ENCODE results near the gene CCDC13. TPM values are rescaled to one million over a fixed set of nuclear protein-coding genes. Genes with fewer than 3 reads are reported as not detected.

Gene CCDC13
- polyA plus RNA-seq, 1 experiment = 0.18 TPM

DNA sequence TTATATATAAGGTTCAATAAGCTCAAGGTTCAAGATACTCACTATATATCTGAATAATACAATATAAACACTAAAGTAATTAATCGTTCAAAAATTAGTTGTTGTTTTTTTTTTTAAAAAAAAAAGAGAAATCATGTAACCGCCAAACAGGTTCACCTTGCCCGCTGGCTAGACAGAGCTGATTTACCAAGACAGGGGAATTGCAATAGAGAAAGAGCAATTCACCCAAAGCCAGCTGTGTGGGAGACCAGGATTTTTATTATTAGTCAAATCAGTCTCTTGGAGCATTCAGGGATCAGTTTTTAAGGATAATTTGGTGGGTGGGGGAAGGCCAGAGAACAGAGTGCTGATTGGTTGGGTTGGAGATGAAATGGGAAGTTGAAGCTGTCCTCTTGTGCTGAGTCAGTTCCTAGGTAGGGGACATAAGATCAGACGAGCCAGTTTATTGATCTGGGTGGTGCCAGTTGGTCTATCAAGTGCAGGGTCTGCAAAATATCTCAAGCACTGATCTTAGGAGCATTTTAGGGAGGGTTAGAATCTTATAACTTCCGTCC is 23.4 kb upstream of the CCDC13 start:
- TF ChIP-seq, protein P1, sequence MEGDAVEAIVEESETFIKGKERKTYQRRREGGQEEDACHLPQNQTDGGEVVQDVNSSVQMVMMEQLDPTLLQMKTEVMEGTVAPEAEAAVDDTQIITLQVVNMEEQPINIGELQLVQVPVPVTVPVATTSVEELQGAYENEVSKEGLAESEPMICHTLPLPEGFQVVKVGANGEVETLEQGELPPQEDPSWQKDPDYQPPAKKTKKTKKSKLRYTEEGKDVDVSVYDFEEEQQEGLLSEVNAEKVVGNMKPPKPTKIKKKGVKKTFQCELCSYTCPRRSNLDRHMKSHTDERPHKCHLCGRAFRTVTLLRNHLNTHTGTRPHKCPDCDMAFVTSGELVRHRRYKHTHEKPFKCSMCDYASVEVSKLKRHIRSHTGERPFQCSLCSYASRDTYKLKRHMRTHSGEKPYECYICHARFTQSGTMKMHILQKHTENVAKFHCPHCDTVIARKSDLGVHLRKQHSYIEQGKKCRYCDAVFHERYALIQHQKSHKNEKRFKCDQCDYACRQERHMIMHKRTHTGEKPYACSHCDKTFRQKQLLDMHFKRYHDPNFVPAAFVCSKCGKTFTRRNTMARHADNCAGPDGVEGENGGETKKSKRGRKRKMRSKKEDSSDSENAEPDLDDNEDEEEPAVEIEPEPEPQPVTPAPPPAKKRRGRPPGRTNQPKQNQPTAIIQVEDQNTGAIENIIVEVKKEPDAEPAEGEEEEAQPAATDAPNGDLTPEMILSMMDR (IDR thresholded peaks at IDR 0.05; ENCODE audit: insufficient read depth, low read depth, low read length) = no peak
- POLR2A ChIA-PET = no interaction called here
- no peak for DNase-seq (ENCODE audit: low read depth)
- Histone ChIP-seq H3K36me3 (ENCODE audit: control insufficient read depth, insufficient read depth, low read length) (no peaks in the 10 kb centered on the region), H3K4me3 (ENCODE audit: low read depth, low read length) (no peak overlapping the region), H3K27me3 (ENCODE audit: control insufficient read depth, insufficient read depth, low read length) (no peaks in the 10 kb centered on the region)
- CTCF ChIA-PET = interaction anchor here (1.0 to 2.7 kb wide), 3 partner anchors 17 to 51 kb away, joined by 3 to 10 read pairs (median 3); no protein-coding TSS in a partner anchor

DNA sequence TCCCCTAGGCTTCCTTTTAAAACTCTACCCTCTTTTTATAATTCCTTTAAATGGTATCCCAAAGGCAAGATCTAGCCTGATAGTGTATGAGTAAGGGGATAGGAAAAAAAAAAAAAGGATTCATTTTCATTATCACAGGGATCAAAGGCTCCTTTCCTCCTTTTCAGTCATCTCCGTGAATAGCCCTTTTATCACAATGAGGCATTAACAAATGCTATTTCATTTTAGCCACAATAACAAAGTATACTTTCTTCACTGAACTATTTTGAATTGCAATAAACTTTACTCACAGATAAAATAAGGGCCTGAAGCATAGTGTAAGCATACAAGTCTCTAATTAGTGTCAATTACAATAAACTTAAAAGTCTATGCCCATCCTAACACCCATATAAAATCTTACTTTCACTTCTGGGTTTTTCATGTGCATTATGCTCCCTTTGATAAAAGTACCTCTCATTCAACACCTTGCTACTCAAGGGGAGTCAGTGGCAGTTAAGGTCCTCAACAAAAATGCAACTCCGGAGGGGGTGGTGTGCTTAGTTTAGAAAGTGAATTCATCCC is 22.6 kb upstream of the CCDC13 start:
- DNase-seq (ENCODE audit: low read depth) = no peak
- H3K36me3 ChIP-seq (ENCODE audit: control insufficient read depth, insufficient read depth, low read length) = no peaks in the 10 kb centered on the region
- ChIA-PET CTCF (interaction anchor here (1.0 to 2.7 kb wide), 3 partner anchors 16 to 51 kb away, joined by 3 to 10 read pairs (median 3); no protein-coding TSS in a partner anchor), POLR2A (no interaction called here)
- no peak overlapping the region for H3K4me3 ChIP-seq (ENCODE audit: low read depth, low read length)
- TF ChIP-seq, protein P1 (IDR thresholded peaks at IDR 0.05; ENCODE audit: insufficient read depth, low read depth, low read length) = no peak
- no peaks in the 10 kb centered on the region for H3K27me3 ChIP-seq (ENCODE audit: control insufficient read depth, insufficient read depth, low read length)

DNA sequence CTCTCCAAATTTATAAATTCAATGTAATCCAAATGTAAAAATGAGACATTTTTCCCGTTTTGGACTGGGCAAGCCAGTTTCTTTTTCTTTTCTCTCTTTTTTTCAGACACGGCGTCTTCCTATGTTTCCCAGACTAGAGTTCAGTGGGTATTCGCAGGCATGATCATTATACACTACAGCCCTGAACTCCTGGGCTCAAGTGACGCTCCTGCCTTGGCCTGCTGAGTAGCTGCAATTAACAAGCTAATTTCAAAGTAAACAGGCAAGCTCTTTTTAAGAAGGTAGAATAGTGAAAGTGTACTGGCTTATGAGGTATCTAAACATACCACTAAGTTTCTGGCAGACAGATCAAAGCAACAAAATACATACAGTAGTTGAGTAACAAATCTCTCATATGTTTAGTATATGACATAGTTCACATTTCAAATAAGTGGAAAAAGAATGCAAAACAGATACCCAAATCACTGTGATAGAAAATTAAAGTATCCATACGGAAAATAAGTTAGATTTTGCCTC is 17.7 kb upstream of the CCDC13 start:
- Histone ChIP-seq H3K36me3 (ENCODE audit: control insufficient read depth, insufficient read depth, low read length) (no peaks in the 10 kb centered on the region), H3K4me3 (ENCODE audit: low read depth, low read length) (no peak overlapping the region), H3K27me3 (ENCODE audit: control insufficient read depth, insufficient read depth, low read length) (no peaks in the 10 kb centered on the region)
- ChIA-PET POLR2A (no interaction called here), CTCF (interaction anchor here (1.3 to 2.0 kb wide), 2 partner anchors 10 to 11 kb away, joined by 4 to 5 read pairs; no protein-coding TSS in a partner anchor)
- TF ChIP-seq, protein P1 (IDR thresholded peaks at IDR 0.05; ENCODE audit: insufficient read depth, low read depth, low read length) = no peak
- DNase-seq (ENCODE audit: low read depth) = no peak

- POLR2A ChIA-PET = no interaction called here
- no peak for DNase-seq (ENCODE audit: low read depth)
- no peaks in the 10 kb centered on the region for H3K27me3 ChIP-seq (ENCODE audit: control insufficient read depth, insufficient read depth, low read length)
- TF ChIP-seq, protein P1 (IDR thresholded peaks at IDR 0.05; ENCODE audit: insufficient read depth, low read depth, low read length) = no peak
- H3K4me3 ChIP-seq (ENCODE audit: low read depth, low read length) = no peak overlapping the region
- H3K36me3 ChIP-seq (ENCODE audit: control insufficient read depth, insufficient read depth, low read length) = no peaks in the 10 kb centered on the region
- CTCF ChIA-PET = interaction anchor here (5.5 kb wide), 1 partner anchor 53 kb away, joined by 26 read pairs; no protein-coding TSS in a partner anchor
These were observed 13.6 kb upstream of the CCDC13 start for GRCh38 chr3:42786631-42787030.

DNA sequence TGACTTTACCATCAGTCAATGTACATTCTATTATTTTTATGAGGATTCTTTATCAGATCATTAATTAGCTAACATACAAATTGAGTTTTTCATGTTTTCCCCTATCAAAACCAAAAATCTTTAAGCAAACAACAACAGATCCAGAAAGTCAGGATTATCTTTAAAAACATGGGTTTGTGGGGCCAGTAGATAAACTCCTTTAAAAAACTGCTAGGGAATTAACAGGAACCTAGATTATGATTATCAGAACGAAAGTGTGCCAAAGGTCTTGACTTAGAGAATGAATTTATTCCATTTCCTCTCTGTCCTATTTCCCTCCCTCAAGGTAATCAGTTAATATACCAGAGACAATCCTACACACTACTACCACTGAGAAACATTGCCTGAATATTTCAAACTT is 13.2 kb upstream of the CCDC13 start:
- no peak for DNase-seq (ENCODE audit: low read depth)
- ChIA-PET POLR2A (no interaction called here), CTCF (interaction anchor here (5.5 kb wide), 1 partner anchor 53 kb away, joined by 26 read pairs; no protein-coding TSS in a partner anchor)
- no peaks in the 10 kb centered on the region for H3K36me3 ChIP-seq (ENCODE audit: control insufficient read depth, insufficient read depth, low read length)
- TF ChIP-seq, protein P1 (IDR thresholded peaks at IDR 0.05; ENCODE audit: insufficient read depth, low read depth, low read length) = no peak
- no peak overlapping the region for H3K4me3 ChIP-seq (ENCODE audit: low read depth, low read length)
- H3K27me3 ChIP-seq (ENCODE audit: control insufficient read depth, insufficient read depth, low read length) = no peaks in the 10 kb centered on the region

All from BJ (cell line).